Mononuclear cell (primary cell): ENCODE measurements around the gene ZSCAN23. TPM values are rescaled to one million over a fixed set of nuclear protein-coding genes. Genes with fewer than 3 reads are reported as not detected.
A peak's percentile ranks its signal among the peaks of the same experiment; 100 is the strongest.
"Not testable (repeated sequence)": the region's sequence is repeated elsewhere in the genome, so short reads cannot be mapped to it uniquely, and the experiment has no call there.

ENCODE experiments used
- H3K27me3 ChIP-seq: 2 replicates; pipeline ENCODE4 v1.6.0; 2011; ENCODE audit warnings: low read length, control low read depth; ENCODE audit not compliant: insufficient read depth
- H3K4me1 ChIP-seq: 2 replicates; pipeline ENCODE4 v1.5.1; 2011; ENCODE audit warnings: mild to moderate bottlenecking, low read length, control low read depth; ENCODE audit not compliant: insufficient read depth
- H3K4me3 ChIP-seq: 2 replicates; pipeline ENCODE4 v1.5.1; 2011; ENCODE audit warnings: mild to moderate bottlenecking, low read length, moderate library complexity
- H3K9me3 ChIP-seq: 2 replicates; pipeline ENCODE4 v1.5.1; 2011; ENCODE audit warnings: low read depth, mild to moderate bottlenecking, control low read depth, low read length
- total RNA-seq: library from RNA; depleted of rRNA; stranded (reverse); fragments of >200 nt; gene quantifications from one replicate; pipeline ENCODE4 v1.2.3, GENCODE V29; 2012

ZSCAN23 gene
- total RNA-seq, 1 donor = 0.73 TPM

GRCh38 chr6:28408076-28408802, 35.1 kb downstream of the ZSCAN23 start:
- Histone ChIP-seq H3K4me3 (no peak overlapping the region), H3K27me3 (peaks cover 26% of the 10 kb centered on the region), H3K9me3 (no peaks in the 10 kb centered on the region), H3K4me1 (no peaks in the 10 kb centered on the region)

- no peaks in the 10 kb centered on the region for H3K9me3 ChIP-seq
- H3K4me1 ChIP-seq = no peaks in the 10 kb centered on the region
- no peak overlapping the region for H3K4me3 ChIP-seq
- H3K27me3 ChIP-seq = peaks cover 26% of the 10 kb centered on the region
Measured at GRCh38 chr6:28407401-28407800, 35.9 kb downstream of the ZSCAN23 start.

- not testable (repeated sequence) for H3K9me3 ChIP-seq, H3K4me1 ChIP-seq, H3K4me3 ChIP-seq
- peaks cover 31% of the 10 kb centered on the region for H3K27me3 ChIP-seq
Measured at GRCh38 chr6:28403923-28404322, 39.4 kb downstream of the ZSCAN23 start.

GRCh38 chr6:28402197-28402596, 41.1 kb downstream of the ZSCAN23 start:
- Histone ChIP-seq H3K4me1 (peaks cover 17% of the 10 kb centered on the region), H3K9me3 (no peaks in the 10 kb centered on the region), H3K4me3 (no peak overlapping the region), H3K27me3 (peaks cover 26% of the 10 kb centered on the region)

- Histone ChIP-seq H3K4me1 (peaks cover 23% of the 10 kb centered on the region), H3K4me3 (no peak overlapping the region), H3K27me3 (peaks cover 26% of the 10 kb centered on the region), H3K9me3 (no peaks in the 10 kb centered on the region)
Measured at GRCh38 chr6:28401172-28401571, 42.1 kb downstream of the ZSCAN23 start.

GRCh38 chr6:28400122-28400451, 43.2 kb downstream of the ZSCAN23 start:
- no peaks in the 10 kb centered on the region for H3K9me3 ChIP-seq
- peaks cover 23% of the 10 kb centered on the region for H3K4me1 ChIP-seq
- peak overlapping the region; percentile 82 for H3K4me3 ChIP-seq
- H3K27me3 ChIP-seq = peaks cover 19% of the 10 kb centered on the region

- Histone ChIP-seq H3K4me3 (peak within 1 kb of the TSS; percentile 82), H3K27me3 (peaks cover 19% of the 10 kb centered on the region), H3K9me3 (no peaks in the 10 kb centered on the region), H3K4me1 (peaks cover 23% of the 10 kb centered on the region)
Measured at GRCh38 chr6:28399350-28400121, 43.8 kb downstream of the ZSCAN23 start, which contains the start of gene ZSCAN12. ZSCAN12 (minus strand) TSS chr6:28399747; CDS start chr6:28398405, 1,342 bp downstream.

GRCh38 chr6:28395918-28396317, 47.4 kb downstream of the ZSCAN23 start:
- no peaks in the 10 kb centered on the region for H3K9me3 ChIP-seq
- peaks cover 3% of the 10 kb centered on the region for H3K27me3 ChIP-seq
- H3K4me3 ChIP-seq = no peak overlapping the region
- peaks cover 23% of the 10 kb centered on the region for H3K4me1 ChIP-seq

GRCh38 chr6:28393912-28394662, 49.2 kb downstream of the ZSCAN23 start:
- H3K27me3 ChIP-seq = no peaks in the 10 kb centered on the region
- H3K9me3 ChIP-seq = no peaks in the 10 kb centered on the region
- peaks cover 19% of the 10 kb centered on the region for H3K4me1 ChIP-seq
- H3K4me3 ChIP-seq = no peak overlapping the region

GRCh38 chr6:28390688-28391087, 52.6 kb downstream of the ZSCAN23 start:
- Histone ChIP-seq H3K9me3 (no peaks in the 10 kb centered on the region), H3K27me3 (no peaks in the 10 kb centered on the region), H3K4me3 (no peak overlapping the region), H3K4me1 (no peaks in the 10 kb centered on the region)

- H3K4me1 ChIP-seq = peaks cover 15% of the 10 kb centered on the region
- no peaks in the 10 kb centered on the region for H3K9me3 ChIP-seq
- H3K27me3 ChIP-seq = no peaks in the 10 kb centered on the region
- H3K4me3 ChIP-seq = no peak overlapping the region
Measured at GRCh38 chr6:28384143-28384533, 59.2 kb downstream of the ZSCAN23 start.

GRCh38 chr6:28383235-28384142, 59.8 kb downstream of the ZSCAN23 start:
- Histone ChIP-seq H3K4me3 (peak overlapping the region; percentile 33), H3K27me3 (no peaks in the 10 kb centered on the region), H3K4me1 (peaks cover 15% of the 10 kb centered on the region), H3K9me3 (peaks cover 5% of the 10 kb centered on the region)
